Mammary microvascular endothelial cell (primary cell): ENCODE results near the gene CCNA1. TPM values are rescaled to one million over a fixed set of nuclear protein-coding genes. Genes with fewer than 3 reads are reported as not detected.

Experiments used
- total RNA-seq: library from RNA; depleted of rRNA; stranded (reverse); fragments of >200 nt; gene quantifications from 2 replicates; pipeline ENCODE4 v1.2.3, GENCODE V29; 2015

The CCNA1 gene
- total RNA-seq = 8.3 and 8.9 TPM in 2 replicates

DNA sequence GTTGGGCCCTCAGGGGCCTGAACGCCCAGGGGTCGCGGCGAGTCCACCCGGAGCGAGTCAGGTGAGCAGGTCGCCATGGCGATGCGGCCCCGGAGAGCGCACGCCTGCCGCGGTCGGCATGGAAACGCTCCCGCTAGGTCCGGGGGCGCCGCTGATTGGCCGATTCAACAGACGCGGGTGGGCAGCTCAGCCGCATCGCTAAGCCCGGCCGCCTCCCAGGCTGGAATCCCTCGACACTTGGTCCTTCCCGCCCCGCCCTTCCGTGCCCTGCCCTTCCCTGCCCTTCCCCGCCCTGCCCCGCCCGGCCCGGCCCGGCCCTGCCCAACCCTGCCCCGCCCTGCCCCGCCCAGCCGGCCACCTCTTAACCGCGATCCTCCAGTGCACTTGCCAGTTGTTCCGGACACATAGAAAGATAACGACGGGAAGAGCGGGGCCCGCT, at the start of gene CCNA1:
Gene CCNA1, plus strand, starts transcription at position 390 of the 439 bp plus-strand sequence. CDS start 562 bp downstream, outside the sequence.

Other genes with a start within 250 kb of the CCNA1 start
- 0.13 TPM in 1 of 2 replicates, not detected in the other for gene SOHLH2, start 217.9 kb upstream of the CCNA1 start, total RNA-seq
- gene CCDC169, start 134.7 kb upstream of the CCNA1 start, total RNA-seq = 0.79 and 3.5 TPM in 2 replicates
- gene SPART, start 86.1 kb upstream of the CCNA1 start, total RNA-seq = 57.5 and 67.2 TPM in 2 replicates
- gene SERTM1, start 241.5 kb downstream of the CCNA1 start, total RNA-seq = not detected in 2 replicates